PC-3 (cell line): ENCODE measurements around the gene KDM3A.

ENCODE experiments used
- EZH2 ChIP-seq: fragments of 300-600 bp; sonication (generic); IDR thresholded peaks from one replicate; pipeline ENCODE4 v1.6.1; 2017; ENCODE audit warnings: antibody characterized with exemption, mild to moderate bottlenecking, low read length; ENCODE audit not compliant: unreplicated experiment
- EZH2phosphoT487 ChIP-seq: fragments of 300-600 bp; sonication (generic); IDR thresholded peaks from 2 replicates; pipeline ENCODE4 v1.6.1; 2018; ENCODE audit warnings: mild to moderate bottlenecking, antibody characterized with exemption, low read length, borderline replicate concordance
- TF ChIP-seq, protein P1 (sequence below): fragments of 300-600 bp; sonication (generic); conservative IDR thresholded peaks from 2 replicates; pipeline ENCODE4 v1.5.1; 2017; ENCODE audit warnings: antibody characterized with exemption, low read depth, mild to moderate bottlenecking, low read length

GRCh38 chr2:86414996-86415395 is 26.2 kb upstream of the KDM3A start:
- TF ChIP-seq, protein P1, sequence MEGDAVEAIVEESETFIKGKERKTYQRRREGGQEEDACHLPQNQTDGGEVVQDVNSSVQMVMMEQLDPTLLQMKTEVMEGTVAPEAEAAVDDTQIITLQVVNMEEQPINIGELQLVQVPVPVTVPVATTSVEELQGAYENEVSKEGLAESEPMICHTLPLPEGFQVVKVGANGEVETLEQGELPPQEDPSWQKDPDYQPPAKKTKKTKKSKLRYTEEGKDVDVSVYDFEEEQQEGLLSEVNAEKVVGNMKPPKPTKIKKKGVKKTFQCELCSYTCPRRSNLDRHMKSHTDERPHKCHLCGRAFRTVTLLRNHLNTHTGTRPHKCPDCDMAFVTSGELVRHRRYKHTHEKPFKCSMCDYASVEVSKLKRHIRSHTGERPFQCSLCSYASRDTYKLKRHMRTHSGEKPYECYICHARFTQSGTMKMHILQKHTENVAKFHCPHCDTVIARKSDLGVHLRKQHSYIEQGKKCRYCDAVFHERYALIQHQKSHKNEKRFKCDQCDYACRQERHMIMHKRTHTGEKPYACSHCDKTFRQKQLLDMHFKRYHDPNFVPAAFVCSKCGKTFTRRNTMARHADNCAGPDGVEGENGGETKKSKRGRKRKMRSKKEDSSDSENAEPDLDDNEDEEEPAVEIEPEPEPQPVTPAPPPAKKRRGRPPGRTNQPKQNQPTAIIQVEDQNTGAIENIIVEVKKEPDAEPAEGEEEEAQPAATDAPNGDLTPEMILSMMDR = no peak
- TF ChIP-seq EZH2phosphoT487 (no peak), EZH2 (no peak)
